ENCODE data around the gene AOC1. TPM values are rescaled to one million over a fixed set of nuclear protein-coding genes. Genes with fewer than 3 reads are reported as not detected.

Gene AOC1, protein sequence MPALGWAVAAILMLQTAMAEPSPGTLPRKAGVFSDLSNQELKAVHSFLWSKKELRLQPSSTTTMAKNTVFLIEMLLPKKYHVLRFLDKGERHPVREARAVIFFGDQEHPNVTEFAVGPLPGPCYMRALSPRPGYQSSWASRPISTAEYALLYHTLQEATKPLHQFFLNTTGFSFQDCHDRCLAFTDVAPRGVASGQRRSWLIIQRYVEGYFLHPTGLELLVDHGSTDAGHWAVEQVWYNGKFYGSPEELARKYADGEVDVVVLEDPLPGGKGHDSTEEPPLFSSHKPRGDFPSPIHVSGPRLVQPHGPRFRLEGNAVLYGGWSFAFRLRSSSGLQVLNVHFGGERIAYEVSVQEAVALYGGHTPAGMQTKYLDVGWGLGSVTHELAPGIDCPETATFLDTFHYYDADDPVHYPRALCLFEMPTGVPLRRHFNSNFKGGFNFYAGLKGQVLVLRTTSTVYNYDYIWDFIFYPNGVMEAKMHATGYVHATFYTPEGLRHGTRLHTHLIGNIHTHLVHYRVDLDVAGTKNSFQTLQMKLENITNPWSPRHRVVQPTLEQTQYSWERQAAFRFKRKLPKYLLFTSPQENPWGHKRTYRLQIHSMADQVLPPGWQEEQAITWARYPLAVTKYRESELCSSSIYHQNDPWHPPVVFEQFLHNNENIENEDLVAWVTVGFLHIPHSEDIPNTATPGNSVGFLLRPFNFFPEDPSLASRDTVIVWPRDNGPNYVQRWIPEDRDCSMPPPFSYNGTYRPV
- under 1 TPM in 3 of 4 donors, not detected in 1; 0.26 to 0.55 (median 0.29) TPM for total RNA-seq

DNA sequence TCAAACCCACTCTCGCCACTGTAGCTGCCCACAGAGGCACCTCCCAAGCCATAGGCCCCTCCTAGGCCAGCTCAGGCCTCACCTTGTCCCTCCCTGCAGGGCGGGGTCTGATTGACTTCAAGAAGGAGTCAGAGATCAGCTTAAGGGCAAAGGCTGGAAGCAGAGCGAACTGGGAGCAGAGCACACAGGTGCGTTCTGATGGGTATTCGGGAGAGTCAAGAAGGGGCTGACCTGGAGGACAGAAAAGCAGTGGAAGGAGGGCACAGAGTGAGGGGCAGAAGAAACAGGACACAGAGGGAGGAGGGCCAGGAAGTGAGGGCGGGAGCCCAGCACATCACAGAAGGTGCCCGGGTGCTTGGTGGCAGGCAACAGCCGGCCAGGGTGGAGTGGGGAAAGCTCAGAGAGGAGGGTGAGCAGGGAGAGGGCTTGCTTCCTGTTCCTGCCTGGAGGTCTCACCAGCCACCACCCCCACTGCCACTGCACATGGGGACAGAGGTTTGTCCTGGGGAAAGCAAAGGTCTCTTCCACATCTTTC is at the start of gene AOC1:
TSS of gene AOC1 (plus strand) at position 147 of the 535 bp plus-strand sequence. CDS start 3,954 bp downstream, outside the sequence.
- no peak for DNase-seq
- intact Hi-C loops (cut with DNase I; ENCODE audit: low total_unique reads), result no loop called here
- TF ChIP-seq CTCF (IDR thresholded peaks at IDR 0.05) (no peak), POLR2A (IDR thresholded peaks at IDR 0.05) (no peak)
- Histone ChIP-seq H3K36me3 (no peaks in the 10 kb centered on the region), H3K4me3 (no peak within 1 kb of the TSS), H3K4me1 (no peaks in the 10 kb centered on the region), H3K27ac (no peak within 1 kb of the TSS), H3K9me3 (no peaks in the 10 kb centered on the region), H3K27me3 (no peaks in the 10 kb centered on the region)

DNA sequence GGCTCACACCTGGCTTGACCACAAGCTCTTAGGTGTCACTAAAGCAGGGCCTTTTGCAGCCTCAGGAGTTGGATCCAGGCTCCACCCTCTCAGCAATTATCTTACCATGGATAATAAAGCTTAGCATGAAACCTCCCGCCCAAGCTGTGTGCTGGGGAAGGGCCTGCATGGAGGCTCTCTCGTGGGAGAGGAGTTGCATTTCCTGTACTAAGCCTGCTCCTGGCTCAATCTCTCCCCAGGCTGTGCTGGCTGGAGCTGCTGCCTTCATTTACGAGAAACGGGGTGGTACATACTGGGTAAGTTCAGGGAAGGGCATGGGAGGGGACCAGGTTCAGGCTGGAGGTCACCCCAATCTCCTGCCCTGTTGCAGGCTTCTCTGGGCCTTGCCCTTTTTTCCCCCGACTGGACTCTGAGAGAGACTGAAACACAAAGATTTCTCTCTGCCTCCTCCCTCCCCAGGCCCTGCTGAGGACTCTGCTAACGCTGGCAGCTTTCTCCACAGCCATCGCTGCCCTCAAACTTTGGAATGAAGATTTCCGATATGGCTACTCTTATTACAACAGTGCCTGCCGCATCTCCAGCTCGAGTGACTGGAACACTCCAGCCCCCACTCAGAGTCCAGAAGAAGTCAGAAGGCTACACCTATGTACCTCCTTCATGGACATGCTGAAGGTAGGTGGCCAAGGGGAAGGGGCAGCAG is 49.0 kb upstream of the AOC1 start:
- no peak for TF ChIP-seq POLR2A (IDR thresholded peaks at IDR 0.05)
- TF ChIP-seq CTCF (IDR thresholded peaks at IDR 0.05), result no peak
- peaks cover 0 to 6% of the 10 kb centered on the region in 2 donors for H3K27me3 ChIP-seq
- no peaks in the 10 kb centered on the region for H3K4me1 ChIP-seq
- intact Hi-C loops (cut with DNase I; ENCODE audit: low total_unique reads), result no loop called here
- no peaks in the 10 kb centered on the region for H3K36me3 ChIP-seq
- no peak overlapping the region for H3K4me3 ChIP-seq
- DNase-seq, result no peak
- H3K27ac ChIP-seq, result no peak overlapping the region
- peaks cover 0 to 7% of the 10 kb centered on the region in 2 donors for H3K9me3 ChIP-seq

DNA sequence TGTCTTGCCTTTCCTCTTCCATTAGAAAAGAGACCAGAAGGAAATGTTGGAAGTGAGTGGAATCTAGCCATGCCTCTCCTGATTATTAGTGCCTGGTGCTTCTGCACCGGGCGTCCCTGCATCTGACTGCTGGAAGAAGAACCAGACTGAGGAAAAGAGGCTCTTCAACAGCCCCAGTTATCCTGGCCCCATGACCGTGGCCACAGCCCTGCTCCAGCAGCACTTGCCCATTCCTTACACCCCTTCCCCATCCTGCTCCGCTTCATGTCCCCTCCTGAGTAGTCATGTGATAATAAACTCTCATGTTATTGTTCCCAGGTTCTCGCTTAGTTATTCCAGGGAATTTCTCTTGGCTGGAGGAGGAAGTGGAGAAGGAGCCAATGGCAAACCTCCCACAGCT is 47.5 kb upstream of the AOC1 start:
- TF ChIP-seq CTCF (IDR thresholded peaks at IDR 0.05) (no peak), POLR2A (IDR thresholded peaks at IDR 0.05) (no peak)
- Histone ChIP-seq H3K4me1 (no peaks in the 10 kb centered on the region), H3K27me3 (peaks cover 0 to 6% of the 10 kb centered on the region in 2 donors), H3K4me3 (no peak overlapping the region), H3K27ac (no peak overlapping the region), H3K9me3 (peaks cover 0 to 7% of the 10 kb centered on the region in 2 donors), H3K36me3 (no peaks in the 10 kb centered on the region)
- DNase-seq, result no peak
- intact Hi-C loops (cut with DNase I; ENCODE audit: low total_unique reads), result no loop called here

- TF ChIP-seq CTCF (IDR thresholded peaks at IDR 0.05) (no peak), POLR2A (IDR thresholded peaks at IDR 0.05) (no peak)
- Histone ChIP-seq H3K27ac (no peak overlapping the region), H3K27me3 (peaks cover 0 to 5% of the 10 kb centered on the region in 2 donors), H3K4me3 (no peak overlapping the region), H3K36me3 (no peaks in the 10 kb centered on the region), H3K4me1 (no peaks in the 10 kb centered on the region), H3K9me3 (peaks cover 0 to 7% of the 10 kb centered on the region in 2 donors)
- no peak for DNase-seq
- intact Hi-C loops (cut with DNase I; ENCODE audit: low total_unique reads), result no loop called here
Observed at GRCh38 chr7:150805864-150806263, 46.5 kb upstream of the AOC1 start.
